ENCODE data around the gene DIABLO. TPM values are rescaled to one million over a fixed set of nuclear protein-coding genes. Genes with fewer than 3 reads are reported as not detected.
A peak's percentile ranks its signal among the peaks of the same experiment; 100 is the strongest.

DIABLO gene
- total RNA-seq, 1 experiment from 2014 or later: 72.0 TPM

- Histone ChIP-seq H3K27me3 (replicated peaks; ENCODE audit: insufficient read depth, low read depth, low read length, poor library complexity) (no peaks in the 10 kb centered on the region), H3K4me3 (ENCODE audit: low read depth, low read length, poor library complexity, severe bottlenecking) (no peak overlapping the region), H3K4me1 (ENCODE audit: insufficient read depth, low read length, poor library complexity, severe bottlenecking) (no peaks in the 10 kb centered on the region), H3K27ac (ENCODE audit: low read depth, low read length, poor library complexity, severe bottlenecking) (no peak overlapping the region), H3K36me3 (ENCODE audit: insufficient read depth, low read length, poor library complexity, severe bottlenecking) (peaks cover 68% of the 10 kb centered on the region), H3K9me3 (ENCODE audit: low read depth, low read length, poor library complexity, severe bottlenecking) (no peaks in the 10 kb centered on the region)
- intact Hi-C loops (cut with micrococcal nuclease; ENCODE audit: unreplicated experiment): no loop called here
- ChIA-PET POLR2A (ENCODE audit: low non-redundant PET) (no interaction called here), CTCF (interaction anchor here (0.6 to 0.7 kb wide), 2 partner anchors 237 to 422 kb away, joined by 3 to 4 read pairs; partner anchors contain the start of gene RHOF)
- TF ChIP-seq CTCF (conservative IDR thresholded peaks at IDR 0.05; ENCODE audit: low read depth, low read length): no peak
- no peak for TF ChIP-seq EZH2 (IDR thresholded peaks at IDR 0.05; ENCODE audit: borderline replicate concordance, low read depth, low read length, poor library complexity, severe bottlenecking)
- BruUV-seq (replicated peaks): no TSS peak
- no peak for DNase-seq (ENCODE audit: low spot score)
These were observed 10.1 kb downstream of the DIABLO start for GRCh38 chr12:122215771-122216170.

- POLR2A ChIA-PET (ENCODE audit: low non-redundant PET): interaction anchor here (0.6 kb wide), 1 partner anchor 287 kb away, joined by 5 read pairs; no protein-coding TSS in a partner anchor
- TSS peak; percentile 49 for BruUV-seq (replicated peaks)
- TF ChIP-seq CTCF (conservative IDR thresholded peaks at IDR 0.05; ENCODE audit: low read depth, low read length) (no peak), EZH2 (IDR thresholded peaks at IDR 0.05; ENCODE audit: borderline replicate concordance, low read depth, low read length, poor library complexity, severe bottlenecking) (no peak)
- Histone ChIP-seq H3K9me3 (ENCODE audit: low read depth, low read length, poor library complexity, severe bottlenecking) (no peaks in the 10 kb centered on the region), H3K4me1 (ENCODE audit: insufficient read depth, low read length, poor library complexity, severe bottlenecking) (peaks cover 8% of the 10 kb centered on the region), H3K4me3 (ENCODE audit: low read depth, low read length, poor library complexity, severe bottlenecking) (no peak overlapping the region), H3K27ac (ENCODE audit: low read depth, low read length, poor library complexity, severe bottlenecking) (no peak overlapping the region), H3K36me3 (ENCODE audit: insufficient read depth, low read length, poor library complexity, severe bottlenecking) (peaks cover 38% of the 10 kb centered on the region), H3K27me3 (replicated peaks; ENCODE audit: insufficient read depth, low read depth, low read length, poor library complexity) (peaks cover 15% of the 10 kb centered on the region)
- no peak for DNase-seq (ENCODE audit: low spot score)
- CTCF ChIA-PET: no interaction called here
- intact Hi-C loops (cut with micrococcal nuclease; ENCODE audit: unreplicated experiment): no loop called here
These were observed 17.6 kb downstream of the DIABLO start for GRCh38 chr12:122208073-122208820.

- BruUV-seq (replicated peaks): no TSS peak
- Histone ChIP-seq H3K9me3 (ENCODE audit: low read depth, low read length, poor library complexity, severe bottlenecking) (no peaks in the 10 kb centered on the region), H3K4me3 (ENCODE audit: low read depth, low read length, poor library complexity, severe bottlenecking) (no peak overlapping the region), H3K4me1 (ENCODE audit: insufficient read depth, low read length, poor library complexity, severe bottlenecking) (peaks cover 10% of the 10 kb centered on the region), H3K27me3 (replicated peaks; ENCODE audit: insufficient read depth, low read depth, low read length, poor library complexity) (peaks cover 15% of the 10 kb centered on the region), H3K27ac (ENCODE audit: low read depth, low read length, poor library complexity, severe bottlenecking) (no peak overlapping the region), H3K36me3 (ENCODE audit: insufficient read depth, low read length, poor library complexity, severe bottlenecking) (peaks cover 30% of the 10 kb centered on the region)
- no peak for DNase-seq (ENCODE audit: low spot score)
- TF ChIP-seq EZH2 (IDR thresholded peaks at IDR 0.05; ENCODE audit: borderline replicate concordance, low read depth, low read length, poor library complexity, severe bottlenecking): no peak
- no peak for TF ChIP-seq CTCF (conservative IDR thresholded peaks at IDR 0.05; ENCODE audit: low read depth, low read length)
- ChIA-PET POLR2A (ENCODE audit: low non-redundant PET) (interaction anchor here (0.5 kb wide), 1 partner anchor 19 kb away, joined by 7 read pairs; the partner anchor contains the start of gene DIABLO), CTCF (no interaction called here)
- intact Hi-C loops (cut with micrococcal nuclease; ENCODE audit: unreplicated experiment): no loop called here
These were observed 18.5 kb downstream of the DIABLO start for GRCh38 chr12:122207391-122207790.
